Measurements from ENCODE around the gene FAXDC2.

The FAXDC2 gene

GRCh38 chr5:154797762-154798161 is 52.6 kb downstream of the FAXDC2 start:
- no peak for DNase-seq (ENCODE audit: low spot score)

GRCh38 chr5:154795235-154795596 is 55.2 kb downstream of the FAXDC2 start:
- no peak for DNase-seq (ENCODE audit: low spot score)

GRCh38 chr5:154794525-154795234 is 55.7 kb downstream of the FAXDC2 start:
- DNase-seq (ENCODE audit: low spot score): no peak

- no peak for DNase-seq (ENCODE audit: low spot score)
Measured at GRCh38 chr5:154793599-154794524, 56.5 kb downstream of the FAXDC2 start.

- DNase-seq (ENCODE audit: low spot score): no peak
Measured at GRCh38 chr5:154791535-154791934, 58.9 kb downstream of the FAXDC2 start.

GRCh38 chr5:154788212-154788611 is 62.2 kb downstream of the FAXDC2 start:
- no peak for DNase-seq (ENCODE audit: low spot score)

GRCh38 chr5:154786414-154786813 is 64.0 kb downstream of the FAXDC2 start:
- peak; percentile 45 for DNase-seq (ENCODE audit: low spot score)

- DNase-seq (ENCODE audit: low spot score): no peak
Measured at GRCh38 chr5:154784856-154785255, 65.5 kb downstream of the FAXDC2 start.

- no peak for DNase-seq (ENCODE audit: low spot score)
Measured at GRCh38 chr5:154783774-154784460, 66.5 kb downstream of the FAXDC2 start.

GRCh38 chr5:154782812-154783592 is 67.4 kb downstream of the FAXDC2 start:
- no peak for DNase-seq (ENCODE audit: low spot score)

- peak; percentile 63 for DNase-seq (ENCODE audit: low spot score)
Measured at GRCh38 chr5:154782326-154782725, 68.1 kb downstream of the FAXDC2 start.

GRCh38 chr5:154780128-154780527 is 70.3 kb downstream of the FAXDC2 start:
- no peak for DNase-seq (ENCODE audit: low spot score)

GRCh38 chr5:154779105-154779504 is 71.3 kb downstream of the FAXDC2 start:
- DNase-seq (ENCODE audit: low spot score): no peak

- no peak for DNase-seq (ENCODE audit: low spot score)
Measured at GRCh38 chr5:154778534-154778933, 71.9 kb downstream of the FAXDC2 start.

GRCh38 chr5:154776167-154776566 is 74.2 kb downstream of the FAXDC2 start:
- DNase-seq (ENCODE audit: low spot score): peak; percentile 81

GRCh38 chr5:154773326-154773725 is 77.1 kb downstream of the FAXDC2 start:
- DNase-seq (ENCODE audit: low spot score): no peak

GRCh38 chr5:154771383-154771901 is 79.0 kb downstream of the FAXDC2 start:
- no peak for DNase-seq (ENCODE audit: low spot score)

- no peak for DNase-seq (ENCODE audit: low spot score)
Measured at GRCh38 chr5:154770111-154770510, 80.3 kb downstream of the FAXDC2 start.
